Right renal cortex interstitium (tissue), 3 donors: ENCODE measurements around the gene RECQL. TPM values are rescaled to one million over a fixed set of nuclear protein-coding genes. Genes with fewer than 3 reads are reported as not detected.
A peak's percentile ranks its signal among the peaks of the same experiment; 100 is the strongest.
"Not testable (repeated sequence)": the region's sequence is repeated elsewhere in the genome, so short reads cannot be mapped to it uniquely, and the experiment has no call there.

Source experiments
- DNase-seq, 3 donors: peaks; one replicate each; pipeline ENCODE4 v3.0.0-alpha.2; 2013; ENCODE audit warnings: low read depth in 3 of 3, low spot score in 2 of 3
- polyA plus RNA-seq, 3 donors: library from polyadenylated mRNA; unstranded; fragments of 120-200 nt; gene quantifications; one replicate each; pipeline ENCODE4 v1.2.1, GENCODE V29; 2013; ENCODE audit not compliant: insufficient read length in 3 of 3

RECQL gene
- polyA plus RNA-seq, 3 donors: 33.8 to 38.8 (median 35.0) TPM

DNA sequence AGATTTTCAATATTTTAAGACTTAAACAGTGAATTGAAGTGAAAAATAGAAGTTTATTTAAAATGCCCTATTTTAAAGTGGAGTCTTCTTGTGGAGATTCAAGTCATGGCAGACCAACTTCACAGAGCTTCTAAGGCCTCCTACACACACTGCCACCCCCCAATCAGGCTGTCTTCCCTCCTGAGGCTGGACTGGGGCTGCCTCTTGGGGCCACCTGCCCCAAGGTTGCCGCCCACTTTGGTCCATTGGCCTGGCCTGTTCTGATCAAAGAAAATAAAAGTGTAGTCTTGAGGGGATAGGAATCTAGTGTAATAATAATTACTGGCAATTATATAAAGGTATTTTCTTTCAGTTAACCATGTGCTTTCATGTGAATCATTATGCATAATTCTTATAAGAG is 1.4 kb upstream of the RECQL start:
- no peak for DNase-seq

DNA sequence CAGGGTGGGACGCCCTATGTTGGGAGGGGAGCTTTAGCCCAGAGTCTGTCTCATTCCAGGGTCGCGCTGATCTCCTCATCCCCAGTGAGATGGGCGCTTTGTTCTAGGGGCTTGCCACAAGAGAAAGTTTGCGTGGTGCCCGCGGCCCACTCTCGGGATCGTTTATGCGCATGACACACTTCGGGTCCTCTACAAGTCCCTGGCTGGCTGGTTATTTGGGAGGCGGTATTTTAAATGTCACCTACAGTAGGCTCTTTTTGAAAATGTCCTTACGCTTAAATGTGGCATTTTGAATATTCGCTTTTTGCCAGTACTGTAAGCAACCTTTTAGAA is 695 bp upstream of the RECQL start:
- DNase-seq: peak in 2 of 3 donors; percentile 7 to 15

DNA sequence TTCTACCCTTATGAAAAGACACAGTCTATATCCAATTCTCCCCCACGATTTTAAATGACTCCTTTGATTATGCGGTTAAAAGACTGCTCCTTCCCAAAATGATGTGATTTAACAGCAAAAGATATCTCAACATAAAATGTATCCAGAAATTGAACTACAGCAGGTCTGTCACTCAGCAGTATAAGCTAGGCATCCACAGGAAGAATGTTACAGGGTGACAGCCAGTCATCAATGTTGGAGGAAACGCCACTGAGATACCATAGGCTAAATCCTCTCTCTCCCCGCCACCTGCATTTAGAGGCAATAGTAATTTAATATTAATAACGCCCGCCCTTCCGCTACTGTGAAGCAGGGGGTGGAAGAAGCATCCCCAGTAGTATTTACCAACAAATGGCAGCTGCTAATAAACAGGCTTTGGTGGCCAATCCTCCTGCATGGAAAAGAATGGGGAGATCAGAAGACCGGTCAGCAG is 613 bp downstream of the RECQL start:
- DNase-seq: no peak

DNA sequence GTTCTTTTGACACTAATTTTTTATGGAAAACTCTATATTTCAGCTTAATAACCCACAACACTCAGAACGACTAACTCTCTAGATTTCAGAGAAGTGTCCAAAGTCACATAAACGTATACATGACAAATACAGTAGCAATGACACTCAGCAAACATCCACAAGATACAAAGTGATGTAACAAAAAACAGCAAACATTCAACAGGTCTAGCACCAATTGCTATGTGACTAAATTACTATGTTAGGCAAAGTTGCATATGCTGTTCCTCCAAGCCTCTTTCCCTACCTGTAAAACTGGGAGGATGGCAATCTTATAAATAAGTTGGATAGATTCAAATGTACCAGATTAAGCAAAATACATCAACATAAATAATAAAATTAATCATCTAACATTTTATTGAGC is 1.7 kb downstream of the RECQL start:
- DNase-seq: no peak

DNA sequence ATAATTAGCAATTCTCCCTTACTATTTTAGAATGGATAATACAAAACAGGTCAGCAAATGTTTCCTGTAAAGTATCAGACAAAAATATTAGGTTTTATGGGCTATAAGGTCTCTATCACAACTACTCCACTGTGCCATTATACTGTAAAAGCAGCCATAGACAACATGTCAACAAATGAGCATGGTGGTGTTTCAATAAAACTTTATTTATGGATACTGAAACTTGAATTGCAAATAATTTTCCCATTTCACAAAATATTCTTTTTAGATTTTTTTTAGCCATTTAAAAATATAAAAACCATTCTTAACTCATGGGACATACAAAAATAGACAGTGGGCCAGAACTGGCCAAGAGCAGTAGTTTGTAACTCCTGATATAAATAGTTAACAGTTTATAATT is 15.4 kb downstream of the RECQL start:
- no peak for DNase-seq

DNA sequence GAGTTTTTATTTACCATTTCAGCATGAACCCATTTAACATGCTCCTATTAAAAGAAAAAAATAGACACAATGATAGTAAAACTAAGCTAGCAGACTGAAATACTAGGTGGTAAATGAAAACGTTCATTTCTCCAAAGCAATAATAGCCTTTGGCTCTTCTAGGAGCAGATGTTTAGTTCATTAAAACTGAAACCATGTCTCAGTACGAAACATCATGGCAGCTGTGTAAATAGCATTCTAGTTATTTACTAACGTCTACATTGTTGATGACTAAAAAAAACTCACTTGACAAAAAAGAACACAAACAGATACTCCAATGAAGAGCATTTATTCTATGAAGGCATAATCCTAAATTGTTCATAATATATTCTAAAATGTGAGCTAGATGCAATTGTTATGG is 17.9 kb downstream of the RECQL start:
- DNase-seq: no peak

DNA sequence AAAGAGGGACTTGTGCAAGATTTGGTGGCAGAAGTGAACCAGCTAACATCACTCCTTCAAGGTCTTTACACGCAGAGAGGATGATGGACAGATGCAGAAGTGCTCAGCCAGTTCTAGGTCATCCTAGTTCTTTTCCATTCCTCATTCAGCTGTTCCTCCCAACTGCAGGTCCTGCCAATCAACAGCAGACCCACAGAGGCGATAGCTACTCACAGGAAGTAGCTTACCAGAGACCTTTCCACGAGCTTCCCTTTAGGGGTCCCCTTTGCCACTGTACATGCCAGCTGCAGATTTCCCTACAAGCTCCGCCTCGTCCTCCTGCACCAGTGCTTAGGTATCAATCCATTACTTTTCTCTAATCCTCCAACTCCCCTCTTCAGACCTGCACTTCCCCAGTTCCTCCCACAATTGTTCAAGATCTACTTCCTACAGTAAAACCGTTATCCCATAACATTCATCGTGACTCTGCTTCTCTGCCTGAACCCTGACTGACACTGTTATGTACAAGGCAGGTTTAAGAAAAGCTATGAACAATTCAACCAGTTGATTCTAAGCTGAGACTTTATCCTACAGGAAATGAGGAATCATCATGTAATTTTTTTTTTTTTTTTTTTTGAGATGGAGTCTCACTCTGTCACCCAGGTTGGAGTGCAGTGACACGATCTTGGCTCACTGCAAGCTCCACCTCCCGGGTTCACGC is 22.5 kb downstream of the RECQL start:
- no peak for DNase-seq

DNA sequence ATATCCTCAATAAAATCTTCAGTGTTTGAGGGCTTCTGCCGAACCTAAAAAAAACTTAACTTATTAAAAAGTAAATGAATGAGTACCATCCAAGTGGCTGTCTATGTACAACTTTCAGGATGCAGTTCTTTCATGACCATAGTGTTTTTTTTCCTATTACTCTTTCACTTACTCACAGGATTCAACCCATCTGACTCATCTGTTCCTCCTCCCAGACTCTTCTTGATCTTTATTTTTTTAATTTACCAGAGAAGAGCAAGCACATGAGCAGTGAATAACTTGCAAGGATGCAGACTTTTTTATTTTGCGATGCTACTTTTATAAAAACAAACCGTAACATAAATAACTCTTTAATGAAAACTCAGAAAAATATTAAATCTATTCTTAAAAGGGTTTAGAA is 24.5 kb downstream of the RECQL start:
- no peak for DNase-seq

DNA sequence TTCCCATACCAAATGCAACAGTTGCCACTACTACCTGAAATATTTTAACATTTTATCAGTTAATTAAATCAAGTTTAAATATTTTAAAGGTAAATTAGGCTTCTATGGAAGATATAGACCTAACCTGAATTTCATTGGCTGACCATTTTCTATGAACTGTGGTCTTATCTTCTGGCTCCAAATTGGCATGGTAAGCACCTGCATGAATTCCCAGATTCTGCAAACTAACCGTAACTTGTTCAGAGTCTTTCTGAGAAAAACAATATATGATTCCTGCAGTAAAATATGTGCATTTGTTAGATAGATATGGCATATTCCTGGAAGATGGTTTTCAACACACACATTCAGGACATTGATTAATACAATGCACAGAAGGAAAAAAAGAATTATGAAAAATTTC is 25.9 kb downstream of the RECQL start:
- no peak for DNase-seq

DNA sequence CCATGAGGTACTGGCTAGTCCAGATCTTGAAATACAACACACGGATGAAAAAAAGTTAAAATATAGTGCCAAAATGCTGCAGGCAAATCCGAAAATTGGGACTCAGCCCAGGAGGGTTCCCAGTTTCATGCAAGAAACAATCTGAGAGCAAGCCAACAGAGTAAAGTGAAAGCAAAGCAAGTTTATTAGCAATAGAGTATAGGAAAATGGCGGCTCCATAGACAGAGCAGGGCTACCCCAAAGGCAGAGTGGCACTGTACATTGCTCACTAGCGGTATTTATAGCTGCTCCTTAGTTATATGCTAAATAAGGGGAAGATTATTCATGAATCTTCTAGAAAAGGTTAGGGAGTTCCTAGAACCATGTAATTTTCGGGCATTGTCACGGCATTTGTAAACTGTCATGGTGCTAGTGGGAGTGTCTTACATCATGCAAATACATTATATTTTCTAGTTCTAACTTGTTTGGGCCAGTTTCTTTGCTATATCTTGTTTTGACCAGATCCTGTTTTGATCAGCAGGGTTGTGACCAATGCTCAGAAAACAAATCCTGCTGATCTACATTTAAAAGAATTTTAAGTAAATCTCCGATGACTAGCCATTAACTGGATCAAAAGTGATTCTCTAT is 29.1 kb downstream of the RECQL start:
- DNase-seq: no peak

DNA sequence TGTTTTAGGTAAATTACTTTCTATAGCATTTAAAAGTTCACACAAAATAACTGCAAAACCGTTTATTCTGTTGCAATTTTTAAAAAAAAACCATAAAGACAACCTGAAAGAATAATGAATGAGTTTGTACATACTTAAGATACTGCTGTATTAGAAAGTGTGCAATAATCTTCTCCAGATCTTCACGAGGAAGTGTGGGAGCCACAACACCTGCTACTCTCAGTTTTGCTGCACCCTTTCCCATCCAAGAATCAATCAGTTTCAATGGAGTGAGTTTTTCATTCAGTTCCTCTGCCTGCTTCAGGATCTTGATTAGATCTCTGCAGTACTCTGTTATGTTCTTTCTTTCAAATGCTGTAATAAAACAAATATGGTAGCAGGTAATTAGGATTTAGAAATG is 30.1 kb downstream of the RECQL start:
- DNase-seq: no peak

DNA sequence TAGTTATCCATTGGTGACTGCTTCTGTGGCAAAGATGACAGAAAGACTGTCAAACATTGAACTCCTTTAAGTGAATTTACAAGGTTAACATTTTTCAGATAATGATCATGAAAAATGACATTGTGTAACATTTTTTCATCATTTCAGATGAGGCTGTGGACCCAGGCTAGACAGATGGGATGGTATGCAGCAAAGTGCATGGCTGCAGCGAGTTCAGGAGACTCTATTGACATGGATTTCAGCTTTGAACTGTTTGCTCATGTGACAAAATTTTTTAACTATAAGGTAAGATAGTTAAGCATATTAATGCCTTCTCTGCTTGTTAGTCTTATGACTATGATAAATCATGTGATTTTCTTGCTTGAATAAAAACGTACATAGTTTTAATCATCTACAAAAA is 34.1 kb downstream of the RECQL start:
- DNase-seq: not testable (repeated sequence)

DNA sequence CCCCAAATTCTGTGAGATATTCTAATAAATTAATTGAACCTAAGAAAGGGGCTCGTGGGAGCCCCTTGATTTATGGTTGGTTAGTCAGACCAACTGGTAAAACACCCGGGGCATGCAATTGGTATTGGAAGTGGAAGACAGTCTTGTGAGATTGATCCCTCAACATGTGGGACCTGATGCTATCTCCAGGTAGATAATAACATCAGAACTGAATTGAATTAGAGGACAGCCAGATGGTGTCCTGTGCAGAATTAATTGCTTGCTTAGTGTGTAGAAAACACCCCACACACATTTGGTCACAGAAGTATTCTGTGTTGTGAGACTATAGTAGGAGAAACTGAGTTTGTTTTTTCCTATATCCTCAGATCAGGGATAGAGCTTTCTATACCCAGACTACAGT is 42.0 kb downstream of the RECQL start:
- DNase-seq: no peak

DNA sequence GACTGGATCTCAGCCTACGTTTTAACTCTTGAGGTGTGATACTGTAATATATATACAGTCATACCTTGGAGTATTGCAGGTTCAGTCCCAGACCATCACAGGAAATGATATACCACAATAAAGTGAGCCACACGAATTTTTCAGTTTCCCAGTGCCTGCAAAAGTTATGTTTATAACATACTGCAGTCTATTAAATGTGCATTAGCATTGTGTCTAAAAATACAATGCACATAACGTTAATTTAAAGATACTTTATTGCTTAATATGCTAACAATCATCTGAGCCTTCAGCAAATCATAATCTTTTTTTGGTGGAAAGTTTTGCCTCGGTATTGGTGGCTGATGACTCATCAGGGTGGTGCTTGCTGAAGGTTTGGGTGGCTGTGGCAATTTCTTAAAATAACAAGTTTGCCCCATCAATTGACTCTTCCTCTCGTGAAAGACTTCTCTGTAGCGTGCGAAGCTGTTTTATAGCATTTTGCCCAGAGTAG is 45.1 kb downstream of the RECQL start:
- no peak for DNase-seq

DNA sequence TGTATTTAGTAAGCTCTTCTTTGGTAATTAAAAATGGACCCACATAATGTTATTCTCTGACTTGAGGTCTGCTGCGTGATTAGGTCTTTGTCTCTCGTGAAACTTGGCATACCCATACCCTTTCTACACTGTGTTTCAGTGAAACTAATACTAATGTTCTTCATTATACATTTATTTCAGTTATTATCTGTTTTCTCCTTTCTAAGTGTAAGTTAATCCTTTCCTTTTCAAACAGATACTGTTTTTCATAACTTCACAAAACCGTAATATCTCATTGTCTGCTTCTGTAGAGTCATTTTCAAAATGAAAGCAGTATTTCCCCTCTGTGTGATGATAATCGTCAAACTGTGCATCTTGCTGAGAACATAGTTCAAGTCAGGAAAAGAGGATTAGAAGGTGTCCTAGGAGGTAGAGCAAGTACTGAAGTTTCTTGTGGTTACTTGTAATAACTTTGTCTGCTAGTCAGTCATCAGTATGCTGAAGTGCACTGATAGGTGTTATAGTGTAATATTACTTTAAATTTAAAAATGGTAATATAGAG is 48.1 kb downstream of the RECQL start:
- DNase-seq: no peak

DNA sequence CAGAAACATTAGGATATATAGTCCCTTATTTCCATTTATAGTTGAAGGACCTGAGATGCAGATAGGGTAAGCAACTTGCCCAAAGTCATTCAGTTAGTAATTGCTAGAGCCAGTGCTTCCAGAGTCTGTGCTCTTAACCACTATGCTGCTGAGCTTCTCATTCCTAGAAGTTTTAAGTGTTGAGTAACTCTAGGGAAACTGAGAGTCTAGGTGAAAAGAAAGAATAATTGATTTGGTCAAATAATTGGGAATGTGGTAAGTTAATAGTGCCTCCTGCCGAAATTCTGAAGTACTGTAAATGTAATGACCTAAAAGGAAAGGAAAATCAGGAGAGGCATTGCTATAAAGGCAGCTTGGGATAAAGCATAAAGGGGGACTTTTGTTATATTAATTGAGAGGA is 49.9 kb downstream of the RECQL start:
- DNase-seq: no peak

DNA sequence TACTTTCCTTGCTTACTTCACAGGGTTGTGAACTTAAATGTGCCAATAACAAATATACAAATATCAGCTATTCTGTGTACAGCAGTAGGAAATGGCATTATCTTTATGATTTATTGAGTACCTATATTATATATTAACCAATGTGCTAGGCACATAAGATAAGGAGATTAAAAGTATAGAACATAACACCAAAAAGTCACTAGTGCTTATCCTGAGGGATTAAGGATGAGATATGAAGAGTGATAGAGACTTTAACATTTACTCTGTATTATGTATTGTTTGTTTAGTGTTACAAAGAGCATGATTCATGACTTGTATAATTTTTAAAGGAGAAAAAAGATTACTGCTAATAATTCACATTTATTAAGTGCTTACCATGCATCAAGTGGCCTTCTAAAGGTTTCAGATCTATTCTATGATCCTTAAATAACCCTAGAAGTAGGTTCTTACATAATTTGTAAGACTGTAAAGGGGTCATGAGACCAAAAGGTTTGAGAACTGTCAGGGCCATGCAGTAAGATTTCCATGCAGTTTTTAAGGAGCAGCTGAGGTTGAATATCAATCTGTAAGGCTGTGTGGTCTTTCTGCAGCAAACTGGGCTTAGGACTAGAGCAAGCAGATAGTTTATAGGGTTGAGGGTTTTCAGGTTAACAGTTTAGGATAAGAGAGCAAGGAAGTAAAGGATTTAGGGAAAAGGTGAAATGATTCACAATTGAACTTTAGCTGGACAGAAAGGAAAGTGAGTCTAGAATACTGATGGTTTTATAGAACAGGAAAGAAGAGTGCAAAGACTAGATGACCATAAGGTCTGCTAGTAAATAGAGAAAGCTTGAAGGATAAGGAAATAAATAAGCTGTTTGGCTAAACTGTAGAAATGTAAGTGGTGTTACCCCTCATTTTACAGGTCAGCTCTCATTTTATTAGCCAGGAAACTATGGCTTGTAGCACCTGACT is 57.0 kb downstream of the RECQL start:
- no peak for DNase-seq

DNA sequence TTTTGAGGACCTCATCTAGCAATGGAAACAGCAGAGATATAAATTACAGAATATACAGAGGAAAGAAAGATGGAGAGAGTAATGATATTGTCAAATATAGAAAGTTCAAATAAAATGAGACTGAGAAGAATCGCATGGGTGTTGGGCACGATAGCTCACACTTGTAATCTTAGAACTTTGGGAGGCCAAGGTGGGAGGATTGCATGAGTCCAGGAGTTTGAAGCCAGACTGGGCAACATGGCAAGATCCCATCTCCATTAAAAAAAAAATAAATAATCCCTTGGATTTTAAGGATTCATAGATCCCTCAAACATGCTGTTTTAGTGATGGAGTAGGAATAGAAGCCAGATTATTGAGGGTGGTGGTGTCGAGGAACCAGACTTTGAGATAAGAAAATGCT is 62.1 kb downstream of the RECQL start:
- DNase-seq: no peak

DNA sequence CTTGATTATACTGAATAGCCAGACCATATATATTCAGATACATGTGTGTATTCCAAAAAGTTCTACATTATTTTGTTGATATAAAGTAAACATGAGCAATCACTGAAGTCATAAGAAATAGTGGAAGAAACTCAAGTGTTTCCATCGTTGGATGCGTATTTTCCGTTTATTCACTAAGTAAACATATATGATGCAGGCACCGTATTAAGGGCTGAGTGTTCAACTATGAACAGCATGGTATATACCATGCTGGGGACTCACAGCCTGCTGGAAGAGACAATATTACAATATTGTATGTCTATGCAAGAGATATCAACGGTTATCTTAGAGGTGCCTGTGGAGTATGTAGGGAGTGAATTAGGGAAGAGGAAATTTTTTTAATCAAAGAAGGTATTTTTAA is 62.8 kb downstream of the RECQL start:
- DNase-seq: no peak

DNA sequence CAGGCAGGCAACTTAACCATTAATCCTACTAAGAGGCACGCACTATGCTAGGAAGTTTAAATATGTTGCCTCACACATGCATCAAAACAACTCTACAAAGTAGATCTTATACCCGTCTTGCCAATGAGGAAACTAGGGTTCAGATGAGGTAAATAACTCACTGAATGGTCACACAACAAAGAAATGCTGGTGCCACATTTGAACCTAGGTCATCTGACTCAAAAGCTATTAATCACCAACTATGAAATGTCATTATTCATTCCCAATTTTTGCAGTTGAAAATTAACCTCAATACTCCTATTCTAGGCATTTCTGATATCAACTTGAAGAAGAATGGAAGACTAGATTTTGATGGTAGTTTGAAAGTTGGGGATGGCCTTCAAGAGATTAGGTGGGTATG is 66.7 kb downstream of the RECQL start:
- DNase-seq: no peak

DNA sequence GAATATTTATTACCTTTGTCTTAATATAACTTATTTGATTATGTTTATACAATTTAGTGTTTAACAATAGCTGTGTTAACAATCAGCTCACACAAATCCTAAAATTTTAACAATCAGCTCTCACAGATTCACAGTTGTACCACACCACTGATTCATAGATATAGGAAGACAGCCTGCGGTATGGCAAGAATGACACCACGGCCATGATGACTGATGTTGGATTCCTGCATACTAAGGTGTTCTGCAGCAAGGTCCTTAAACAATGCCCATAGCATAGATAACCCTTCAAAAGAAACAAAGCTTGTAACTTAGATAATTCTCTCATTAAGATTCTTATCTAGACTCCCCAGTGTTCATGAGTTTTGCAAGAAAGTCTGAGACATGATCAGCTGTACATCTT is 67.9 kb downstream of the RECQL start:
- DNase-seq: no peak
